HEK293T (cell line): ENCODE data around the gene PLCB1.

Experiments used
- BHLHE40 ChIP-seq: fragments of 450-650 bp; IDR thresholded peaks from 2 replicates; pipeline ENCODE4 v1.6.1; 2016; ENCODE audit warnings: mild to moderate bottlenecking, moderate library complexity, borderline replicate concordance
- CTBP1 ChIP-seq: fragments of 450-650 bp; IDR thresholded peaks from 2 replicates; pipeline ENCODE4 v1.6.1; 2016; ENCODE audit warnings: borderline replicate concordance
- FOXA1 ChIP-seq: fragments of 450-650 bp; IDR thresholded peaks from 2 replicates; pipeline ENCODE4 v1.6.1; 2016; ENCODE audit warnings: mild to moderate bottlenecking
- FOXK2 ChIP-seq: fragments of 450-650 bp; IDR thresholded peaks from 2 replicates; pipeline ENCODE4 v1.6.1; 2016; ENCODE audit warnings: mild to moderate bottlenecking
- FOXM1 ChIP-seq: fragments of 450-650 bp; IDR thresholded peaks from 2 replicates; pipeline ENCODE4 v1.6.1; 2017; ENCODE audit warnings: mild to moderate bottlenecking, borderline replicate concordance
- HDGF ChIP-seq: fragments of 450-650 bp; IDR thresholded peaks from 2 replicates; pipeline ENCODE4 v1.6.1; 2017; ENCODE audit warnings: antibody characterized with exemption, borderline replicate concordance
- L3MBTL2 ChIP-seq: fragments of 450-650 bp; conservative IDR thresholded peaks from 2 replicates; pipeline ENCODE4 v1.6.1; 2016; ENCODE audit warnings: mild to moderate bottlenecking
- NFRKB ChIP-seq: fragments of 450-650 bp; IDR thresholded peaks from 2 replicates; pipeline ENCODE4 v1.6.1; 2016; ENCODE audit warnings: mild to moderate bottlenecking, moderate library complexity
- PKNOX1 ChIP-seq: fragments of 450-650 bp; IDR thresholded peaks from 2 replicates; pipeline ENCODE4 v1.6.1; 2016
- SP1 ChIP-seq: fragments of 450-650 bp; IDR thresholded peaks from 2 replicates; pipeline ENCODE4 v1.6.1; 2017
- SUZ12 ChIP-seq: fragments of 450-650 bp; IDR thresholded peaks from 2 replicates; pipeline ENCODE4 v1.6.1; 2016; ENCODE audit warnings: mild to moderate bottlenecking
- ZNF384 ChIP-seq: fragments of 450-650 bp; IDR thresholded peaks from 2 replicates; pipeline ENCODE4 v1.6.1; 2016

DNA sequence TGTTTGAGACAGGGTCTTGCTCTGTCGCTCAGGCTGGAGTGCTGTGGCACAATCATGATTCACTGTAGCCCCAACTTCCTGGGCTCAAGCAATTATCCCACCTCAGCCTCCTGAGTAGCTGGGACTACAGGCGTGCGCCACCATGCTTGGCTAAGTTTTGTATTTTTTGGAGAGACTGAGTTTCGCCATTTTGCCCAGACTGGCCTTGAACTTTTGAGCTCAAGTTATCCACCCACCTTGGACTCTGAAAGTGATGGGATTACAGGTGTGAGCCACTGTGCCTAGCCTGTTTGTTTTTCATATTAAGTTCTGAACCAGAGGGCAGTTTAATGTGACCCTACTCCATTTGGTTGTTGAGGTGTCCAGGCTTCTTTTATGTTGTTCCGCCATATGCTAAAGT is 194.8 kb downstream of the PLCB1 start:
- TF ChIP-seq FOXM1 (no peak), BHLHE40 (no peak), PKNOX1 (no peak), FOXK2 (no peak), FOXA1 (no peak), SUZ12 (no peak), L3MBTL2 (no peak), HDGF (no peak), ZNF384 (no peak), SP1 (no peak), CTBP1 (no peak), NFRKB (no peak)
